AG08396 (cell line): ENCODE results near the gene RING1.
A peak's percentile ranks its signal among the peaks of the same experiment; 100 is the strongest.

Experiments
- DNase-seq: peaks from one replicate; pipeline ENCODE4 v3.0.0; 2012; ENCODE audit warnings: low spot score, mixed read lengths

RING1 gene

GRCh38 chr6:33208091-33208967 is at the start of gene RING1:
Gene RING1, plus strand, starts transcription at chr6:33208500. Its CDS starts 323 bp downstream, at chr6:33208823.
- peak; percentile 95 for DNase-seq

- no peak for DNase-seq
These were observed 48.2 kb upstream of the RING1 start for GRCh38 chr6:33160096-33160495.

- DNase-seq, result peak; percentile 89
These were observed 47.5 kb upstream of the RING1 start for GRCh38 chr6:33160728-33161344.

GRCh38 chr6:33161354-33162331 is 46.7 kb upstream of the RING1 start:
- peak; percentile 91 for DNase-seq

- no peak for DNase-seq
These were observed 44.8 kb upstream of the RING1 start for GRCh38 chr6:33163540-33163939.

- DNase-seq, result no peak
These were observed 44.1 kb upstream of the RING1 start for GRCh38 chr6:33164176-33164575.

- DNase-seq, result no peak
These were observed 43.5 kb upstream of the RING1 start for GRCh38 chr6:33164665-33165373.

- DNase-seq, result no peak
These were observed 42.6 kb upstream of the RING1 start for GRCh38 chr6:33165581-33166258.

GRCh38 chr6:33166363-33166762 is 41.9 kb upstream of the RING1 start:
- no peak for DNase-seq

GRCh38 chr6:33166811-33167210 is 41.5 kb upstream of the RING1 start:
- no peak for DNase-seq

GRCh38 chr6:33167374-33168283 is 40.7 kb upstream of the RING1 start:
- no peak for DNase-seq

GRCh38 chr6:33168284-33168601 is 40.1 kb upstream of the RING1 start:
- no peak for DNase-seq

- DNase-seq, result no peak
These were observed 39.7 kb upstream of the RING1 start for GRCh38 chr6:33168639-33169038.

- DNase-seq, result no peak
These were observed 38.8 kb upstream of the RING1 start for GRCh38 chr6:33169291-33170175.

GRCh38 chr6:33170176-33171015 is 37.9 kb upstream of the RING1 start:
- no peak for DNase-seq

- DNase-seq, result no peak
These were observed 37.1 kb upstream of the RING1 start for GRCh38 chr6:33171016-33171879.
